Thoracic aorta (tissue), 2 donors: ENCODE data around the gene MSANTD2. TPM values are rescaled to one million over a fixed set of nuclear protein-coding genes. Genes with fewer than 3 reads are reported as not detected.

Experiments used
- ATAC-seq: fragments of 150-250 bp; one replicate; pipeline ENCODE4 v1.8.0; 2017; ENCODE audit warnings: low read depth; ENCODE audit not compliant: insufficient number of reproducible peaks, low FRiP score
- DNase-seq: peaks from one replicate; pipeline ENCODE4 v3.0.0-alpha.2; 2020; ENCODE audit warnings: low spot score
- H3K27ac ChIP-seq, 2 donors: fragments of 200-600 bp; sonication (generic); 1 replicate in 1 of 2; 2 replicates in 1 of 2; pipeline ENCODE4 v1.5.1; 2016; ENCODE audit warnings: mild to moderate bottlenecking in 2 of 2, moderate library complexity in 2 of 2
- H3K27me3 ChIP-seq: fragments of 200-600 bp; sonication (generic); replicated peaks from 2 replicates; pipeline ENCODE4 v1.6.0; 2016; ENCODE audit warnings: mild to moderate bottlenecking; ENCODE audit not compliant: insufficient read depth
- H3K36me3 ChIP-seq: fragments of 200-600 bp; sonication (generic); one replicate; pipeline ENCODE4 v1.5.1; 2016
- H3K4me1 ChIP-seq, 2 donors: fragments of 200-600 bp; sonication (generic); 1 replicate in 1 of 2; 2 replicates in 1 of 2; pipeline versions ENCODE4 v1.5.1 to v1.6.0; 2016; ENCODE audit warnings: low read depth in 2 of 2, mild to moderate bottlenecking in 1 of 2; ENCODE audit not compliant: control insufficient read depth in 1 of 2
- H3K4me3 ChIP-seq: fragments of 200-600 bp; sonication (generic); 2 replicates; pipeline ENCODE4 v1.5.1; 2016; ENCODE audit warnings: mild to moderate bottlenecking
- H3K9me3 ChIP-seq: fragments of 200-600 bp; sonication (generic); 2 replicates; pipeline ENCODE4 v1.5.1; 2016
- CTCF ChIP-seq: fragments of 200-600 bp; sonication (generic); IDR thresholded peaks from one replicate; pipeline ENCODE4 v1.5.1; 2019; ENCODE audit warnings: antibody characterized with exemption
- total RNA-seq, 2 donors: library from RNA; depleted of rRNA; stranded (reverse); fragments of >200 nt; gene quantifications; one replicate each; pipeline versions ENCODE4 v1.1.0 to v1.2.3, GENCODE V29; 2016

The MSANTD2 gene
- total RNA-seq, 2 donors from 2014 or later = 16.4 to 29.4 TPM

GRCh38 chr11:124807660-124808270 lies 7.6 kb upstream of the MSANTD2 start:
- no peaks in the 10 kb centered on the region for H3K4me1 ChIP-seq
- H3K27me3 ChIP-seq = no peaks in the 10 kb centered on the region
- no peaks in the 10 kb centered on the region for H3K9me3 ChIP-seq
- H3K27ac ChIP-seq = no peak overlapping the region
- ATAC-seq = no peak
- TF ChIP-seq CTCF = no peak
- no peak overlapping the region for H3K4me3 ChIP-seq
- H3K36me3 ChIP-seq = peaks cover 4% of the 10 kb centered on the region
- DNase-seq = no peak

- DNase-seq (no peak), ATAC-seq (no peak)
- Histone ChIP-seq H3K9me3 (no peaks in the 10 kb centered on the region), H3K4me3 (no peak overlapping the region), H3K36me3 (peaks cover 4% of the 10 kb centered on the region), H3K27ac (no peak overlapping the region), H3K4me1 (no peaks in the 10 kb centered on the region), H3K27me3 (no peaks in the 10 kb centered on the region)
- no peak for TF ChIP-seq CTCF
Measured at GRCh38 chr11:124807201-124807600, 7.0 kb upstream of the MSANTD2 start.

- peaks cover 4% of the 10 kb centered on the region for H3K36me3 ChIP-seq
- no peaks in the 10 kb centered on the region for H3K9me3 ChIP-seq
- H3K4me3 ChIP-seq = no peak overlapping the region
- H3K4me1 ChIP-seq = peaks cover 8% of the 10 kb centered on the region in 2 donors
- no peaks in the 10 kb centered on the region for H3K27me3 ChIP-seq
- DNase-seq (no peak), ATAC-seq (no peak)
- no peak overlapping the region for H3K27ac ChIP-seq
- no peak for TF ChIP-seq CTCF
Measured at GRCh38 chr11:124804884-124805283, 4.7 kb upstream of the MSANTD2 start.

GRCh38 chr11:124801636-124802312 lies 1.6 kb upstream of the MSANTD2 start:
- H3K4me1 ChIP-seq = peaks cover 17 to 37% of the 10 kb centered on the region in 2 donors
- ATAC-seq (no peak), DNase-seq (no peak)
- no peaks in the 10 kb centered on the region for H3K27me3 ChIP-seq
- no peak for TF ChIP-seq CTCF
- peak overlapping the region; percentile 100 for H3K4me3 ChIP-seq
- no peaks in the 10 kb centered on the region for H3K9me3 ChIP-seq
- H3K36me3 ChIP-seq = peaks cover 4% of the 10 kb centered on the region
- peak overlapping the region; percentile 99 to 100 for H3K27ac ChIP-seq

GRCh38 chr11:124801014-124801413 lies 808 bp upstream of the MSANTD2 start:
- DNase-seq = no peak
- H3K27me3 ChIP-seq = no peaks in the 10 kb centered on the region
- peaks cover 17 to 37% of the 10 kb centered on the region in 2 donors for H3K4me1 ChIP-seq
- TF ChIP-seq CTCF = no peak
- peak overlapping the region; percentile 100 for H3K4me3 ChIP-seq
- no peaks in the 10 kb centered on the region for H3K9me3 ChIP-seq
- ATAC-seq = peak; percentile 69
- H3K36me3 ChIP-seq = peaks cover 4% of the 10 kb centered on the region
- H3K27ac ChIP-seq = peak overlapping the region; percentile 99 to 100
